ENCODE measurements around the gene YDJC. TPM values are rescaled to one million over a fixed set of nuclear protein-coding genes. Genes with fewer than 3 reads are reported as not detected.
A peak's percentile ranks its signal among the peaks of the same experiment; 100 is the strongest.
"Not testable (repeated sequence)": the region's sequence is repeated elsewhere in the genome, so short reads cannot be mapped to it uniquely, and the experiment has no call there.

The YDJC gene
- total RNA-seq, 1 experiment from 2014 or later: 25.7 TPM

- peak; percentile 80 for TF ChIP-seq CTCF (conservative IDR thresholded peaks at IDR 0.05)
- no peak for TF ChIP-seq EZH2 (IDR thresholded peaks at IDR 0.05; ENCODE audit: low read depth)
- H3K36me3 ChIP-seq (ENCODE audit: low read depth): no peaks in the 10 kb centered on the region
- no TSS peak for BruUV-seq (replicated peaks)
- DNase-seq: peak; percentile 51 to 59
- H3K4me1 ChIP-seq (replicated peaks; ENCODE audit: insufficient read depth): 0 out of 2 replicates have a peak, but pooled peaks cover 4% of the 10 kb centered on the region
- H3K9me2 ChIP-seq (ENCODE audit: insufficient read depth): no peaks in the 10 kb centered on the region
- no peaks in the 10 kb centered on the region for H3K79me2 ChIP-seq (ENCODE audit: low read depth)
- no peak overlapping the region for H3K4me3 ChIP-seq
- H3F3A ChIP-seq (ENCODE audit: insufficient read depth, low read depth): no peaks in the 10 kb centered on the region; the same call in 1 of the 2 replicates
- no peak overlapping the region for H3K27ac ChIP-seq
- no peaks in the 10 kb centered on the region for H3K27me3 ChIP-seq (ENCODE audit: insufficient read depth, low read depth)
- POLR2A ChIA-PET (ENCODE audit: unreplicated experiment): interaction anchor here (1.0 kb wide), 1 partner anchor 18 kb away, joined by 3 read pairs; no protein-coding TSS in a partner anchor
- no peak overlapping the region for H3K4me2 ChIP-seq
- H2AFZ ChIP-seq: no peak overlapping the region
- H4K20me1 ChIP-seq (ENCODE audit: insufficient read depth): no peaks in the 10 kb centered on the region; the same call in 1 of the 2 replicates
- CTCF ChIA-PET: interaction anchor here (0.6 to 0.8 kb wide), 2 partner anchors 16 to 703 kb away, joined by 3 read pairs; no protein-coding TSS in a partner anchor
- intact Hi-C loops (cut with micrococcal nuclease; ENCODE audit: unreplicated experiment): no loop called here
- no peaks in the 10 kb centered on the region for H3K9me3 ChIP-seq (ENCODE audit: insufficient read depth, low read depth)
Measured at GRCh38 chr22:21646608-21647590, 17.1 kb upstream of the YDJC start.

- CTCF ChIA-PET: interaction anchor here (0.7 to 0.8 kb wide), 2 partner anchors 175 to 298 kb away, joined by 3 to 11 read pairs; no protein-coding TSS in a partner anchor
Measured at GRCh38 chr22:21645513-21645912, 15.7 kb upstream of the YDJC start.

GRCh38 chr22:21643533-21644357 lies 13.9 kb upstream of the YDJC start:
- no peaks in the 10 kb centered on the region; the same call in 1 of the 2 replicates for H4K20me1 ChIP-seq (ENCODE audit: insufficient read depth)
- intact Hi-C loops (cut with micrococcal nuclease; ENCODE audit: unreplicated experiment): no loop called here
- H3K4me1 ChIP-seq (replicated peaks; ENCODE audit: insufficient read depth): no peaks in the 10 kb centered on the region; the same call in 1 of the 2 replicates
- H3K79me2 ChIP-seq (ENCODE audit: low read depth): no peaks in the 10 kb centered on the region
- no TSS peak for BruUV-seq (replicated peaks)
- POLR2A ChIA-PET (ENCODE audit: unreplicated experiment): no interaction called here
- H3F3A ChIP-seq (ENCODE audit: insufficient read depth, low read depth): no peaks in the 10 kb centered on the region
- no peak overlapping the region for H2AFZ ChIP-seq
- CTCF ChIA-PET: no interaction called here
- no peaks in the 10 kb centered on the region for H3K27me3 ChIP-seq (ENCODE audit: insufficient read depth, low read depth)
- peak overlapping the region; percentile 85 for H3K4me2 ChIP-seq
- H3K9me2 ChIP-seq (ENCODE audit: insufficient read depth): no peaks in the 10 kb centered on the region
- no peaks in the 10 kb centered on the region for H3K9me3 ChIP-seq (ENCODE audit: insufficient read depth, low read depth)
- no peak overlapping the region; the same call in 1 of the 2 replicates for H3K4me3 ChIP-seq
- H3K36me3 ChIP-seq (ENCODE audit: low read depth): no peaks in the 10 kb centered on the region
- no peak for DNase-seq
- TF ChIP-seq EZH2 (IDR thresholded peaks at IDR 0.05; ENCODE audit: low read depth) (no peak), CTCF (conservative IDR thresholded peaks at IDR 0.05) (no peak)
- H3K27ac ChIP-seq: no peak overlapping the region

More at GRCh38 chr22:21645513-21645912, 15.7 kb upstream of the YDJC start:
- H3K4me1 ChIP-seq (replicated peaks; ENCODE audit: insufficient read depth); H4K20me1 ChIP-seq (ENCODE audit: insufficient read depth); H3K4me2 ChIP-seq; H3K9me3 ChIP-seq (ENCODE audit: insufficient read depth, low read depth); H3K9me2 ChIP-seq (ENCODE audit: insufficient read depth); POLR2A ChIA-PET (ENCODE audit: unreplicated experiment); H3K36me3 ChIP-seq (ENCODE audit: low read depth); H3K4me3 ChIP-seq; BruUV-seq (replicated peaks); H3K27ac ChIP-seq; H3F3A ChIP-seq (ENCODE audit: insufficient read depth, low read depth); intact Hi-C loops (cut with micrococcal nuclease; ENCODE audit: unreplicated experiment); DNase-seq; H3K79me2 ChIP-seq (ENCODE audit: low read depth); H3K27me3 ChIP-seq (ENCODE audit: insufficient read depth, low read depth); H2AFZ ChIP-seq: not testable (repeated sequence)
